Activated naive CD4-positive, alpha-beta T cell treated with Interleukin-2 at 50 U/mL for 16 hours (primary cell): ENCODE measurements around the gene MGMT.

Source experiments
- DNase-seq: peaks from one replicate; pipeline ENCODE4 v3.0.0-alpha.2; 2020

The MGMT gene

GRCh38 chr10:129522041-129522585 is 55.1 kb downstream of the MGMT start:
- no peak for DNase-seq

GRCh38 chr10:129523031-129523722 is 56.1 kb downstream of the MGMT start:
- DNase-seq = no peak

GRCh38 chr10:129523723-129524316 is 56.8 kb downstream of the MGMT start:
- DNase-seq = no peak

- DNase-seq = no peak
These were observed 57.9 kb downstream of the MGMT start for GRCh38 chr10:129524936-129525335.

DNA sequence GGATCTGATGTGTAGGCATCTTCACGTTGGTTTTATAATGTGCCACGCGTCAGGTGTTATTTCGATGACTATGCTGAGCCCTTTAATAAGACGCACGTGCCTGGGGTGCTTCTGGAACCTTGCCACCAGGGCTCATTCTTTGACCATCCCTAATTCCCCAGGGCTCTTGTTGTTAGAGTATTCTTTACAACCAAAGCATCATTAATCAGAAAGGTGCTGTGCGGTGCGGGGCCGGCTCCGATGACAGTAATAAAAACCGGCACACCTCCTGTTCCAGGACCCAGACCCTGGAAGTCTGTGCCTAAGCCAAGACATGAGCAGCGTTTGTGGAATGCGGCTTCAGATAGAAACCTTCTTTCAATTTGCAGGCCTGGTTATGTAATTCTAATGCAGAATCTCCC is 58.4 kb downstream of the MGMT start:
- no peak for DNase-seq

- DNase-seq = no peak
These were observed 59.9 kb downstream of the MGMT start for GRCh38 chr10:129526943-129527342.

GRCh38 chr10:129528376-129528978 is 61.4 kb downstream of the MGMT start:
- no peak for DNase-seq

DNA sequence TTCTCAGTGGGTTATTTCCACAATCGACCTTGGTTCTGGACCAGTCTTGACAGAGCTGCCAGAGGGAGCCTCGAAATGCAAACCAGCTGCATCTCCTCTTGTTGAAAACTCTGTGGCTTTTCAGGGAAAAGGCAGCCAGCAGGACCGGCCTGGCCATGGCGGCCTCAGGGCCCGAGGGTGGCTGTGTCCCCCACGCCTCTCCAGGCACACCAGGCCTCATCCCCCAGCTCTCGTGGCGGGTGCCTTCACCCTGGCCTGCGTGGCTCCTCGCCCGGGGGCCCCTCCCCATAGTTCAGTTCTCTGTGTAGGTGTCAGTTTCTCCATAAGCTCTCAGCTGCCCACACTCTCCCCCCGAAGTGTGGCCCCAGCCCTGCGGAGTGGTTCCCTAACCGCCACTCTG is 63.5 kb downstream of the MGMT start:
- DNase-seq = no peak

GRCh38 chr10:129531195-129531968 is 64.3 kb downstream of the MGMT start:
- no peak for DNase-seq

DNA sequence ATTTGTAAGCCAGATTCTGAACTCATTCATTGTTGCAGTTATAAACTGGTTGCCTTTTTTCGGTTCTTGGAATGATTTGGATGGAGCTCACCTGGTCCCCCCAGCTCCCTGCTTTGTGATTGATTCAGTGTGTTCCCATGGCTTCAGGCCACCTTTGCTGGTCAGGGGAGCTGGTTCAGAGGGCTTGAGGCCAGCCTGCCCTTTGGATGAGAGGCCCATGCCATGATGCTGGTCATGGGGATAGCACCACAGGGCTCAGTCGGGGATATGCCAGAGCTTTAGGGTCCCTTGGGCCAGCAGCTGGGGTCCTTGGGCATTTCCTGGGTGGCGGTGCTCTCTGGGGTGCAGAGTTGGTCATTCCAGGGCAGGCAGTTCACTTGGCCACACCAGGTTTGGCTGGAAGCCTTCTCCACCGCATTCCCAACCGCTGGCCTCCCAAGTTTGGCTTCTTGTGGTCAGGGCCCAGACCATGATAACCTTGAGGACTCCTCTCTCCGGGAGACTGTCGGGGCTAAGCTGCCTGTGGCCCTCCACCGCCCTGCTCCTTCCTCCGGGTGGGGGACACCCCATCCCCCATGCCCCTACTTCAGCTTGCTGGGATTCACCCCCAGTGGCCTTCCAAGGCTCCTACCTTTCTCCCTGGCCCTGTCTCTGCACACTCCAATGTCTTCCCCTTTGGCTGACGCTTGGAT is 65.1 kb downstream of the MGMT start:
- DNase-seq = no peak

- no peak for DNase-seq
These were observed 65.8 kb downstream of the MGMT start for GRCh38 chr10:129532838-129533237.

GRCh38 chr10:129533281-129533680 is 66.2 kb downstream of the MGMT start:
- DNase-seq = no peak

DNA sequence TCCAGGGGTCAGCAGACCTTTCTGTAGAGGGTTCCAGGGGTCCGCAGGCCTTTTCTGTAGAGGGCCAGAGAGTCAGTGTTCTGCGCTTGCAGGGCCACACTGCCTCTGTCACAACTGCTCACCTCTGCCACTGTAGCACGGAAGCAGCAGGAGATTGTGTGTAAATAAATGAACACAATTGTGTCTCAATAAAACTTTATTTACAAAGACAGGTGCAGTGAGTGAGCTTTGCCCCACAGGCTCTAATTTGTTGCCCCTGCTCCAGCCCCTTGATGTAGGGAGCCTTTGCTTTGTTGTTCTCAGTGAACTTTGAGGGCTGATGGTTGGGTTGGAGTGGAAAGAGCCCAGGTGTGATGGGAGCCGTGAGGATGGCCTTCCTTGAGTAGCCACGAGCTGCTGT is 67.8 kb downstream of the MGMT start:
- DNase-seq = no peak

DNA sequence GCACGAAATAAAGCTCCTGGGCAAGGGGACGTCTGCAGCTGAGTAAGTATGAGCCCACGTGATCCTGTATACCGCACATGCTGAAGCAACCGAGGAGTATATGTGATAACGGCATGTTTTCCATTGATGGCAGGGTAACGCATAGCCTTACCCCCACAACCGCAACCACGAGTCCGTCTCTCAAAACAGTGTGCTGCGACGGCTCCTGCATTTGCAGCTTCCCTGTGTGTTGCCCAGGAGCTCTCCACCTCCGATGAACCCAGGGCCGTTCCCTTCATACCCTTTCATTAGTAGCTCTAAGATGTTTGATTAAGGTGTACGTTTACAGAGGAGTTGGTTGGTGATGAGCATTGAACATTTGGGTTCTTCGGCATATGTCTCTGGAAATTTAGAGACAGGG is 69.3 kb downstream of the MGMT start:
- no peak for DNase-seq

- DNase-seq = no peak
These were observed 70.1 kb downstream of the MGMT start for GRCh38 chr10:129537151-129537550.

DNA sequence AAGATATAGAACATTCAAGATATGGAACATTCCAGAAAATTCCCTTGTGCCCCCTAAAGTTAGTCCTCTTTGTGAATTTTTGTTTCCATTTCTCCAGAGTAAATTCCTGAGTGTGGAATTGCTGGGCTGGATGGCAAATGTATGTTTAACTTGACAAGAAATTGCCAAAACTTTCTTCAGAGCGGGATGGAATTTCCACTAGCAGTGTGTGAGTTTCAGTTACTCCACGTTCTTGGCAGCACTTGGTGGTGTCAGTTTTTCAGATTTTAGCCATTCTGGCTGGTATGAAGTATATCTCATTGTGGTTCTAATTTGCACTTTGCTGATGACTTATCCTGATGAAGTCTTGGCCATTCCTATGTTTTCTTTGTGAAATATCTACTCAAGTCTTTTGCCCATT is 71.2 kb downstream of the MGMT start:
- DNase-seq = no peak

- DNase-seq = no peak
These were observed 74.2 kb downstream of the MGMT start for GRCh38 chr10:129541200-129541599.

DNA sequence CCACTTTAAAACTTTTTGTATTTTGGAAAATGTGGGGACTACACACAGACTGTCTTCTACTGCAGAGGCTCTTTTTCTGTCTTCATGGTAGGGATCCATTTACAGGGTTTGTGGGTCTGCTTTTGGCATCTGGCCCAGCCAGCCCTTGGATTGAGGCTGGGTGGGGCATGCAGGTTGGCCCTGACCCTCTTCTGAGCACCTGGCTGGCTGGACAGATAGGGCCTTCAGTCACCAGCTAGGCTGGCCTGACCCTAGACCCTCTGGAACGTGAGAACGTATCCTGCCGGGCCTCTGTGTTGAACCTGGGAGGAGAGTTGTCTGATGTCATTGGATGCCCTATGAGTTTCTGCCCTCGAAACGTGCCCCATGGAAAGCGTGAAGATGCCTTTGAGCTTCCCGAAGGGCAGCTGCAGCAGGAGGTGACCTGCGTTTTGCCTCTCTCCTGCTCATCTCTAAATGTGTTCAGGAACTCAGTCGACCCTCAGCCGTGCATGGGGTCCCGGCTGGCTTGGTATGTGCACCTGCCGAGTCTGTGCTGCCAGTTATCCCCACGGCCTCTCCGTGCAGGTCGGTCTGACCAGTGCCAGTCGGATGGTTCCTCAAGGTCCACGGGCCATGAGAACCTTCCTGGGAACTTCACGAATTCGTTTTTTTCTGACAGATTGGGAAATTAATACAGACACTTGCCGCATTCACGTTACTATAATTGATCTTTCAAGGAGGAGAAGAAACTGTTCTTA is 74.9 kb downstream of the MGMT start:
- no peak for DNase-seq

DNA sequence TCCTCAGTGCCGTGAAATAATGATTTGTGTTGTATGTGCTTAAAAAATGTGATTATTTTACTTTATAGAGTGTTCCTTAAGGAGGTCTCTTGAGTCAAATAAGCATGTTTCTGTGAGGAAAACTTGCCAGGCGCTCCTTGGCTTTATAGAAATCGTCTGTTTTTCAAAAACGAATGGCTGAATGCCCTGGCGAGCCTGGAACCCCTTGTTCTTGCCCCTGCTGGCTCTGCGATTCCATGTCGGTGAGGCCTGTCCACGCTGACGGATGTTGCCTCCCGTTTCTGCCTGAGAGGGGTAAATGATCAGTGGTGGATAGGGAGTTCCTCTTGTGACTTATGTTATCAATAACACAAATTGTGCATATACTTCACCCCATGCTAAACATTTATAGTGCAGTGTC is 75.5 kb downstream of the MGMT start:
- DNase-seq = no peak

- DNase-seq = no peak
These were observed 77.5 kb downstream of the MGMT start for GRCh38 chr10:129544205-129545202.

GRCh38 chr10:129545261-129545660 is 78.2 kb downstream of the MGMT start:
- DNase-seq = no peak
